Stimulated activated CD4-positive, alpha-beta T cell treated with anti-CD3 and anti-CD28 coated beads, Interleukin-4, amount 100 ng/mL, for 4 hours (primary cell): Measurements from ENCODE around the gene ATP13A1.
A peak's percentile ranks its signal among the peaks of the same experiment; 100 is the strongest.
"Not testable (repeated sequence)": the region's sequence is repeated elsewhere in the genome, so short reads cannot be mapped to it uniquely, and the experiment has no call there.

Experiments used
- DNase-seq, 2 experiments: peaks; one replicate each; pipeline ENCODE4 v3.0.0-alpha.2; 2020

ATP13A1 gene

DNA sequence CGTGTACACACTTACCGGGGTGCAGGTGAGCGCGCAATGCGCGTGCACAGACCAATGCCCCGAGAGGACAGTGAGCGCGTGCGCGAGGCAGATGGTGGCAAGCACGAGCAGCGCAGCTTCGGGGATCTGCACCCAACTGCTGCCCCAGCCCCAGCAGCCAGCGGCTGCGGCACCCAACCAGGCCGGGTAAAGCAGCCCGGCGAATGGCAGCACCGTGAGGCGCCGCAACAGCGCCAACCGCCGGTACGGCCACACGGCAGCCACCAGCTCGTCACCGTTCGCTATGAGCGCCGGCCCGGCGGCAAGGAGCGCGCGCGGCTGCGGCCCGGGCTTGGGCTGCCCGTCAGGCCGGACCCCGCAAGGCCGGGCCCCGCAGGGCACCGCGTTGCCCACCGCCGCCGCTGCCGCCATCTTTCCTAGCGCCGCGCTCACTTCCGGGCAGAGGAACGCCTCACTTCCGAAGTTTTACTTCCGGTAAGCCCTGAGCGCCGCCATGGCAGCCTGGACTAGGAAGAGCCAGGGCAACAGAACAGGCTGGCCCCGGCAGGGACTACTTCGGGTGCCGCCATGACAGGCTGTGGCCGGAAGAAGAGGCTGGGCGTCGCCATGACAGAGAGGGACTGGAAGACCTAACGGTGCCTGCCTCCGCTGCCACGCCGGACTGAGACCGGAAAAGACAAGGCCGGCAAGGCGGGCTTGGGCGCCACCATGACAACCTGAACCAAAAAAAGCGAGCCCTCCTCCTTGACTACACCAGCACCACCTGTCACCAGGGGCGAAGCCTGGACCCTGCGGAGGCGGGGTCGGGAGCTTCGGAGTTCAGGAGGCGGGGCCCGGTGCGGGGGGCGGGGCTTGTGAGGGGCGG lies at the start of gene ATP13A1:
Gene ATP13A1 (minus strand): TSS at position 421 of the 865 bp plus-strand sequence. CDS start 10 bp downstream, at position 411.
- peak; percentile 89 to 96 for DNase-seq

DNA sequence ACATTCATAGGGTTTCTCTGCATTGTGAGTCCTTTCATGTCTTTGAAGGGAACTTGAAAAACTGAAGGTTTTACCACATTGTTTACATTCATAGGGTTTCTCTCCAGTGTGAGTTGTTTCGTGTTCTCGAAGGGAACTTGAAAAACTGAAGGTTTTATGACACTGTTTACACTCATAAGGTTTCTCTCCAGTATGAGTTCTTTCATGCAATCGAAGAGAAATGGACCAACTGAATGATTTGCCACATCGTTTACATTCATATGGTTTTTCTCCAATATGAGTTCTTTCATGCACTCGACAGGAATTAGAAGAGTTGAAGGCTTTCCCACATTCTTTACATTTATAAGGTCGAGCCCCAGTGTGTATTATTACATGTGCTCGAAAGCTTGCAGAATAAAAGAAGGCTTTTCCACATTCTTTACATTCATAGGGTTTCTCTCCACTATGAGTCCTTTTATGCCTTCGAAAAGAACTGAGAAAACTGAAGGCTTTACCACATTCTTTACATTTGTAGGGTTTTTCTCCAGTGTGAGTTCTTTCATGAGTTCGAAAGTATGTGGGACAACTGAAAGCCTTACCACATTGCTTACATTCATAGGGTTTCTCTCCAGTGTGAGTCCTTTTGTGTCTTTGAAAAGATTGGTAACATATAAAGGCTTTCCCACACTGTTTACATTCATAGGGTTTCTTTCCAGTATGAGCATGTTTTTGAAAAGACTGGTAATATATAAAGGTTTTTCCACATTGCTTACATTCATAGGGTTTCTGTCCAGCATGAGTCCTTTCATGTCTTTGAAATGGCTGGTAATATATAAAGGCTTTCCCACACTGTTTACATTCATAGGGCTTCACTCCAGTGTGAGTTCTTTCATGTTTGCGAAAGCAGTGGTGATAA lies 48.7 kb upstream of the ATP13A1 start:
- no peak for DNase-seq

DNA sequence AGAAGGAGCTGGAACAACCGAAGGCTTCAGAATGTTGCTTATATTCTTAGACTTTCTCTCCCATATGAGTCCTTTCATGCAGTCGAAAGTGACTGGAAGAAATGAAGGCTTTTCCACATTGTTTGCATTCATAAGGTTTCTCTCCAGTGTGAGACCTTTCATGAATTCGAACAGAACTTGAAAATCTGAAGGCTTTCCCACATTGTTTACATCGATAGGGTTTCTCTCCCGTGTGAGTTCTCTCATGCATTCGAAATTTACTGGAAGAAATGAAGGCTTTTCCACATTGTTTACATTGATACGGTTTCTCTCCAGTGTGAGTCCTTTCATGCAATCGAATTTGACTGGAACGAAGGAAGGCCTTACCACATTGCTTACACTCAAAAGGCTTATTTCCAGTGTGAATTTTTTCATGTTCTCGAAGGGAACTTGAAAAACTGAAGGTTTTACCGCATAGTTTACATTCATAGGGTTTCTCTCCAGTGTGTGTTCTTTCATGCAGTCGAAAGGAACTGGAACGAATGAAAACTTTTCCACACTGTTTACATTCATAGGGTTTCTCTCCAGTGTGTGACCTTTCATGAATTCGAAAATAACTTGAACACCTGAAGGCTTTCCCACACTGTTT lies 47.9 kb upstream of the ATP13A1 start:
- no peak for DNase-seq

DNA sequence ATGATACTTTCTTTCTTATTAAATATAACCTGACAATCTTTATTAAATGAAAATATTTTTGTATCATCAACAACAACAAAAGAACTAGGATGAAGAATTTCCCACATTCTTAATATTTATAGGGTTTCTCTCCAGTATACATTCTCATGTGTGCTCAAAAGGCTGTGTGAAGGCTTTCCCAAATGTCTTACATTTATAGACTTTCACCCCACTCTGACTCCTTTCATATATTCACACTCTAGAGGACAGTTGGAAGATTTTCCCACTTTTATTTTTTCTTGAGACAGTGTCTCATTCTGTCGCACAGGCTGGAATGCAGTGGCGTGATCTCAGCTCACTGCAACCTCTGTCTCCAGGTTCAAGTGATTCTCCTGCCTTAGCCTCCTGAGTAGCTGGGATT lies 47.0 kb upstream of the ATP13A1 start:
- no peak for DNase-seq

DNA sequence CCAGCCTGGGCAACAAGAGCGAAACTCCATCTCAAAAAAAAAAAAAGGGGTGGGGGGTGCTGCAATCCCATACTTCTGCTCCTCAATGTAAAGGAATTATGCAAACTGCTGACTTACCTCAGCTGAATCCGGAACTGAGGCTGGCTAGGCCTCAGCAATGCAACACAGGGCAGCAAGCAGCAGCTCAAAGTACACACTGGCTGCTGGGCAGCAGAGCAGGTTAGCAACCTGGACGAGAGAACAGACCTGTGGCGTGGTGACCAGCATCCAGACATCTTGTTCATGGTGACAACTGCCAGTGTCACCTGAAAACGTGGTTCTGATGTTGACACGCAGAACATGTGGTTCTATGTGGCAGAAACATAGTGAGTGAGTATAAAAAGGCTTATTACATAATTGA lies 41.4 kb upstream of the ATP13A1 start:
- DNase-seq: no peak

DNA sequence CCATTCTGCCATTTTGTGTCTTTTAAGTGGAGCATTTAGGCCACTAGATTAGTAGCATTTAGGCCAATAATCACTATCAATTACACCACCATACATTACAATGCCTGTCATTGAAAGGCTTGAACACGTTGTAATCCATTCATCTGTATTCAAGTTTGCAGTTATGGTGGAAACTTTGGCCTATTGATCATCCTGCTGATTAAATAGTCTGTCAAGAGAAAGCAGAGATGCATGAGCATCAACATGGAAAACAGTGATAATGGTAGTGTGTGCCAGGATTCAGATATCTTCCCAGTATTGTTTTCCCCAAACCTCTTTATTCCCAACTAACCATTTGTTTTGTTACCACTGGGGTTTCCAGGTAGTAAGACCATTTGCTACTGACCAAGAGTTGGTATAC lies 37.0 kb upstream of the ATP13A1 start:
- DNase-seq: not testable (repeated sequence)

DNA sequence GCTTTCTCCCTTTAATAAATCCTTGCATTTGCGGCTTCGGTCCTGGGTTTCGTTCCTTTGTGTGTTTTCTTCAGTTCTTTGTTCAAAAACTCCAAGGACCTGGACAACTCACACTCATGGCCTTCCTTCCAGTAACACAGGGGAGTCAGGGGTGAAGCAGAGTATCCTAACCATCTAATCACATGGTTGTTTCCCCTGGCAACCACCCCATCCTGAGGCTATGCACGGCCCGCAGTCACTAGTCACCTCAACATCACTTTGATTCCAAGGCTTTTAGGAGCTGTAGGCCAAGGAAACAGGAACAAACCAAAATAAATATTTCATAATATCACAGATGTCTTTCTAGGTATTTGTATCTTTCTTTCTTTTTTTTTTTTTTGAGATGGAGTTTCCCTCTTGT lies 34.1 kb upstream of the ATP13A1 start:
- no peak for DNase-seq

DNA sequence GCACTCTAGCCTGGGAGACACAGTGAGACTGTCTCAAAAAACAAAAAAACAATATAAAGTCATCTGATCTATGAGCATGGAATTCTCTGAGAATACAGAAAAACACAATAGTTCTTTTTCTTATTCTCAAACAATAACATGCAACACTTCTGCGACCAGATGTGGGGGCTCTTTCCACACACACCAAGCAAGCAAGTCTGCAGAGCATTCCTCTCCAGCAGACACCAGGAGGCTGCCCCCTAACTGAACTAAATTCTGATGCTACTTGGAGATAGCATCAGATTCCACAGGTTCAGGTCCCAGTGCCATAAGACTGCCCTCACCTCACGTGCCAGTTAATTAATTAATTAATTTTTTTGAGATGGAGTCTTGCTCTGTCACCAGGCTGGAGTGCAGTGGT lies 32.9 kb upstream of the ATP13A1 start:
- DNase-seq: no peak

DNA sequence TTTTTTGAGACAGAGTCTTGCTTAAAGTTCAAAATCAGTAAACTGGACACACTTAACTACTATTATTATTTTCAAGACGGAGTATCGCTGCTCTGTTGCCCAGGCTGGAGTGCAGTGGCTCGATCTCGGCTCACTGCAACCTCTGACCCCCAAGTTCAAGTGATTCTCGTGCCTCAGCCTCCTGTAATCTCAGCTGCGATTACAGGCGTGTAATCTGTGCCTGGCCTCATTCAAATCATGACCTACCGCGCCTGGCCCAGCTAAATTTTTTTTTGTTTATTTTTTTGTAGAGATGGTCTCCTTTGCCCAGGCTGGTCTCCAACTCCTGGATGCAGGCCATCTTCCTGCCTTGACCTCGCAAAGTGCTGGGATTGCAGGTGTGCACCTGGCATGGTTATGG lies 28.2 kb upstream of the ATP13A1 start:
- DNase-seq: no peak

DNA sequence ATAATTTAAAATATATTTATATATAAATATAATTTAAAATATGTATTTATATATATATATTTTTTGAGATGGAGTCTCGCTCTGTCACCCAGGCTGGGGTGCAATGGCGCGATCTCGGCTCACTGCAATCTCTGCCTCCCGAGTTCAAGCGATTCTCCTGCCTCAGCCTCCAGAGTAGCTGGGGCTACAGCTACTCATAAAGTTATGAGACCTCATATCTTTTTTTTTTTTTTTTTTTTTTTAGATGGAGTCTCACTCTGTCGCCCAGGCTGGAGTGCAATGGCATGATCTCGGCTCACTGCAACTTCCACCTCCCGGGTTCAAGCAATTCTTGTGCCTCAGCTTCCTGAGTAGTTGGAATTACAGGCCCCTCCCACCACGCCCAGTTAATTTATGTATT lies 25.5 kb upstream of the ATP13A1 start:
- not testable (repeated sequence) for DNase-seq

DNA sequence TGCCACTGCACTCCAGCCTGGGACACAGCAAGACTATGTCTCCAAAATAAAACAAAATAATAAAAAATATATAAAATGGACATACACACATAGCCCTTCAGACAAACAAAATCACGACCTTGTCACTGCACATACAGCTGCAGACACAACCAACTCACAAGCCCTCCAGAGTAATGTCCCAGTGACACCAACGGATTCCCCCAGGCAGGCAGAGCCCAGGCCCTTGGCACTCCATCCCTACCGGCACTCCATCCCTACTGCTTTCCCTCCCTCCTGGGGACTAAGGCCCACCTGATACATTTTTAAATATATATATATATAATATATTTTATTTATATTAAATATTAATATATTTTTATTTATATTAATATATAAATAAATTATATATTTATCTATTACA lies 23.6 kb upstream of the ATP13A1 start:
- DNase-seq: no peak

DNA sequence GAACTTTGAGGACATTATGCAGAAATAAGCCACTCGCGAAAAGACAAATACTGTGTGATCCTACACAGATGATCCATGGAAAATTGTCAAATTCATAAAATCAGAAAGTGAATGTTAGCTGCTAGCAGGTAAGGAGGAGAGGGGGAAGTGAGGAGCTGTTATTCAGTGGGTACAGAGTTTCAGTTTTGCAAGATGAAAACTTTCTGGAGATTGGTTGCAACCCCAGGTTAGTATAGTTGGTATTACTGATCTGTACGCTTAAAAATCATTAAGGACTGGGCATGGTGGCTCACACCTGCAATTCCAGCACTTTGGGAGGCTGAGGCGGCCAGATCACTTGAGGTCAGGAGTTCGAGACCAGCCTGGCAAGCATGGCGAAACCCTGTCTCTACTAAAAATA lies 23.1 kb upstream of the ATP13A1 start:
- DNase-seq: no peak

DNA sequence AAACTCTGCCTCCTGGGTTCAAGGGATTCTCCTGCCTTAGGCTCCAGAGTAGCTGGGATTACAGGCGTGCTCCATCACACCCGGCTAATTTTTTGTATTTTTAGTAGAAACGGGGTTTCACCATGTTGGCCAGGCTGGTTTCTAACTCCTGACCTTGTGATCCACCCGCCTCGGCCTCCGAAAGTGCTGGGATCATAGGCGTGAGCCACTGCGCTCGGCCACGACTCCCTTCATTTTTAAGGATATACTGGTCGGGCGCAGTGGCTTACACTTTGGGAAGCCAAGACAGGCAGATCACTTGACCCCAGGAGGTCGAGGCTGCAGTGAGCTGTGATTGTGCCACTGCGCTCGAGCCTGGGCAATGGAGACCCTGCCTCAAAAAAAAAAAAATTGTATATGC lies 22.6 kb upstream of the ATP13A1 start:
- not testable (repeated sequence) for DNase-seq

DNA sequence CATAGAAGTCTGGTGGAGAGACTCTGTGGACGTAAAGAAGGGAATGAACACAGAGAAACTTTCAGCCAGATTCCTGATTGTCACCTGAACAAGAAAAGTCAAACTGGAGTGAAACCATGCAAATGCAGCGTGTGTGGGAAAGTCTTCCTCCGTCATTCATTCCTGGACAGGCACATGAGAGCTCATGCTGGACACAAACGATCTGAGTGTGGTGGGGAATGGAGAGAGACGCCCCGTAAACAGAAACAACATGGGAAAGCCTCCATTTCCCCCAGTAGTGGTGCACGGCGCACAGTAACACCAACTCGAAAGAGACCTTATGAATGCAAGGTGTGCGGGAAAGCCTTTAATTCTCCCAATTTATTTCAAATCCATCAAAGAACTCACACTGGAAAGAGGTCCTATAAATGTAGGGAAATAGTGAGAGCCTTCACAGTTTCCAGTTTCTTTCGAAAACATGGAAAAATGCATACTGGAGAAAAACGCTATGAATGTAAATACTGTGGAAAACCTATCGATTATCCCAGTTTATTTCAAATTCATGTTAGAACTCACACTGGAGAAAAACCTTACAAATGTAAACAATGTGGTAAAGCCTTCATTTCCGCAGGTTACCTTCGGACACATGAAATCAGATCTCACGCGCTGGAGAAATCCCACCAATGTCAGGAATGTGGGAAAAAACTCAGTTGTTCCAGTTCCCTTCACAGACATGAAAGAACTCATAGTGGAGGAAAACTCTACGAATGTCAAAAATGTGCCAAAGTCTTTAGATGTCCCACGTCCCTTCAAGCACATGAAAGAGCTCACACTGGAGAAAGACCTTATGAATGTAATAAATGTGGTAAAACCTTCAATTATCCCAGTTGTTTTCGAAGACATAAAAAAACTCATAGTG lies 15.9 kb upstream of the ATP13A1 start:
- no peak for DNase-seq

DNA sequence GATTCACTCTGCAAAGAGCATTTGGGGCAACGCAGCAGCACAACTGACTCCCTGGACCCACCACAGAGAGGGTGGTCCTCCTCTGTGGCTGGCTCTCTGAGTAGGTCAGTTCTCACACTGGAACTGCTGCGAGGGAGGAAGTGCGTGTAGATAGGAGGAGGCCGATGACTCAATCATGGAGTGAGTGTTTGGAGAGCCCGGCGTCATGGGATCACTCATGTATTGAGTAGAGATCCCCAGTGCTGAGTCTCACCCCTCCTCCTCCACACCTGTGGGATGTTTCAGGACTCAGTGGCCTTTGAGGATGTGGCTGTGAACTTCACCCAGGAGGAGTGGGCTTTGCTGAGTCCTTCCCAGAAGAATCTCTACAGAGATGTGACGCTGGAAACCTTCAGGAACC lies 14.1 kb upstream of the ATP13A1 start:
- no peak for DNase-seq

DNA sequence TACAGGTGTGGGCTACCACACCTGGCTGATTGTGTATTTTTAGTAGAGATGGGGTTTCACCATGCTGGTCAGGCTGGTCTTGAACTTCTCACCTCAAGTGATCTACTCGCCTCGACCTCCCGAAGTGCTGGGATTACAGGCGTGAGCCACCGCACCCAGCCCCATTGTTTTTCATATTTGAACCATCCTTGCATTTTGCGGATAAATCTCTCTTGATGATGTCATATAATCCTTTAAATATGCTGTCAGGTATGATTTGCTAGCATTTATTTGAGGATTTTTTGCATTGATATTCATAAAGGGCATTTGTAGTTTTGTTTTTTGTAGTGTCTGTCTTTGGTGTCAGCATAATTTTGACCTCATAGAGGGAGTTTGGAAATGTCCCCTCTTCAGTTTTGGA lies 10.8 kb upstream of the ATP13A1 start:
- DNase-seq: no peak

DNA sequence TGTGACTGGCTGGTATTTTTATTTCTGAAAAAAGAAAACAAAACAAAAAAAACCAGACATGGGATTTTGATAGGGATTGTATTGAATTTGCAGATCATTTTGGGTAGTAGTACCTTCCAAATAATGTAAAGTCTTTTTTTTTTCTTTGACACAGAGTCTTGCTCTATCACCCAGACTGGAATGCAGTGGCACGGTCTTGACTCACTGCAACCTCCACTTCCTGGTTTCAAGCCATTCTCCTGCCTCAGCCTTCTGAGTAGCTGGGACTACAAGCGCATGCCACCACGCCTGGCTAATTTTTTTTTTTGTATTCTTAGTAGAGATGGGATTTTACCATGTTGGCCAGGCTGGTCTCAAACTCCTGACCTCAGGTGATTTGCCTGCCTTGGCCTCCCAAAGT lies 9.3 kb upstream of the ATP13A1 start:
- DNase-seq: no peak

DNA sequence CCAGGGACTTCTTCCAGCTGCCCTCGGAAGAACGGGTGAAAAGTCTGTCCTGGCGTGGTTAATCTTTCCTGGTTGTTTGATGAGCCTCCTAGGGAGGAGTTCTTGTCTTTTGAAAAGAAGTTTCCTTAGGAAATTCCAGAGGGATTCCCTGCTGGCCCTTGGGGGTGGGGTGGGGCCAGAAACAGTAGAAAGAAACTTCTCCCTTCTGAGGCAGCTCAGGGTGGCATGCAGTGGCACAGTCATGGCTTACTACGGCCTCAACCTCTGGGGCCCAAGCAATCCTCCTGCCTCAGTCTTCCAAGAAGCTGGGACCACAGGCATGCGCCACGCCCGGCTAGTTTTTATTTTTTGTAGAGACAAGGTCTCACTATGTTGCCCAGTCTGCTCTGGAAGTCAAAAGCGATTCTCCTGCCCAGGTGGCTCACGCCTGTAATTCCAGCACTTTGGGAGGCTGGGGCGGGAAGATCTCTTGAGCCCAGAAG lies 6.6 kb upstream of the ATP13A1 start:
- DNase-seq: no peak

DNA sequence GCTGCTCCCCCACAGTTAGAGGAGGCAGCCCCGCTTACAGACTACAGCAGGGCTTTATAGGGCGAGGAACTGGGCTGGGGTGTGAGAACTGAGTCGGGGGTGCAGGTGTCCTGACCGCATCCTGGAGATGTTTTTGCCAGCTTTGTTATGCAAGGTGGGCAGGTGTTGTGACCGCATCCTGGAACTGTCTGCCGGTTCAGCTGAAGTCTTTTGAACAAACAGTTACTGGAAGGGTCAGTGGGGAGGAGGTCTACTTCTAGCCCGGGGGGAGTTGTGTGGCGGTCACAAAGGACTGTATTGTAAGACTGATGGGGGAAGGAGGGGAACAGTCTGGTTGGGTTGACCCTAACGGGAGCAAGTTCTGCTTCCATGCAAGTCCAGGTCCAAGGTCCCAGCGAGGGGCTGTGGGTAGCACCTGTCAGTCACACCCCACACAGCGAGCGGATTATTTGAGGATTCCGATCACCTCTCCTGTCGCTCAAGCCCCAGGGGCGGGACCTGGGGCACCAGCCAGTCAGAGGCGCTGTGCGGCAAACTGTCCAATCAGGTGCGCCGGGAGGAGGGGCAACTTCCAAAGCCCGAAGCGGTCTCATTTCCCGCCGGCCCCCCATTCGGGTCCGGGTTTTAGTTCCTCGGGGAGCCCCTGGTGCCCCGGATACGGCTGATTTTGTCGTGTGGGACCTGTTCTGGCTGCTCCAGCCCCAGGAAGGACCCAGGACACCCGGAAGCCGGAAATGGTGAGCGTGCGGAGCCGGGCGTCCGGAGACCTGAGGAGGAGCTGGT lies 4.9 kb upstream of the ATP13A1 start, which contains the start of gene ZNF101:
Gene ZNF101 (plus strand): TSS at position 610 of the 783 bp plus-strand sequence. CDS start 125 bp downstream, at position 735.
- peak; percentile 91 for DNase-seq

DNA sequence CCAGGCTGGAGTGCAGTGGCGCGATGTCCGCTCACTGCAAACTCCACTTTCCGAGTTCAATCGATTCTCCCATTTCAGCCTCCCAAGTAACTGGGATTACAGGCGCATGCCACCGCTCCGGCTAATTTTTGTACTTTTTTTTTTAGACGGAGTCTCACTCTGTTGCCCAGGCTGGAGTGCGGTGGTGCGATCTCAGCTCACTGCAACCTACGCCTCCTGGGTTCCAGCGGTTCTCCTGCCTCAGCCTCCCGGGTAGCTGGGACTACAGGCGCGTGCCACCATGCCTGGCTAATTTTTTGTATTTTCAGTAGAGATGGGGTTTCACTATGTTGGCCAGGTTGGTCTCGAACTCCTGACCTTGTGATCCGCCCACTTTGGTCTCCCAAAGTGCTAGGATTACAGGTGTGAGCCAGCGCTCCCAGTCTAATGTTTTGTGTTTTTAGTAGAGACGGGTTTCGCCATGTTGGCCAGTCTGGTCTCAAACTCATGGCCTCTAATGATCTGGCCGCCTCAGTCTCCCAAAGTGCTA lies 2.0 kb upstream of the ATP13A1 start:
- DNase-seq: not testable (repeated sequence)

DNA sequence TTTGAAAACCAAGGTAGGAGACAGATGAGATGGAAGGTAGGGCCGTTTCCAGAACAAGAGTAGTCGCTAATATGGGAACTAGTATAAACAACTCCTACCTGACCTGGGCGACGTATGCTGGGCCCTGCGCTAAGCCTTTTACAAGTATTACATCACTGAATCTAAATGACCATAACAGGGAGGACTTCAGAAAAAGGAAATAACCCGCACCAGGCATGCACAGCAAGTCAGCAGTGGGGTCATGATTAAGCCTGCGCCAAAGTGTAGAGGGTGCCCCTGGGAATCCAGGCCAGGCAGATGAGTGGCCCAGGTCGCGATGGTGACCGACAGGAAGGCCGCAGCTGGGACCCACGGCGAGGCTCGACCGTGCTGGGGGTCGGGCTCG lies 613 bp downstream of the ATP13A1 start:
- DNase-seq: no peak
